ENCODE data around the gene THOC5.
"Not testable (repeated sequence)": the region's sequence is repeated elsewhere in the genome, so short reads cannot be mapped to it uniquely, and the experiment has no call there.

Gene THOC5

DNA sequence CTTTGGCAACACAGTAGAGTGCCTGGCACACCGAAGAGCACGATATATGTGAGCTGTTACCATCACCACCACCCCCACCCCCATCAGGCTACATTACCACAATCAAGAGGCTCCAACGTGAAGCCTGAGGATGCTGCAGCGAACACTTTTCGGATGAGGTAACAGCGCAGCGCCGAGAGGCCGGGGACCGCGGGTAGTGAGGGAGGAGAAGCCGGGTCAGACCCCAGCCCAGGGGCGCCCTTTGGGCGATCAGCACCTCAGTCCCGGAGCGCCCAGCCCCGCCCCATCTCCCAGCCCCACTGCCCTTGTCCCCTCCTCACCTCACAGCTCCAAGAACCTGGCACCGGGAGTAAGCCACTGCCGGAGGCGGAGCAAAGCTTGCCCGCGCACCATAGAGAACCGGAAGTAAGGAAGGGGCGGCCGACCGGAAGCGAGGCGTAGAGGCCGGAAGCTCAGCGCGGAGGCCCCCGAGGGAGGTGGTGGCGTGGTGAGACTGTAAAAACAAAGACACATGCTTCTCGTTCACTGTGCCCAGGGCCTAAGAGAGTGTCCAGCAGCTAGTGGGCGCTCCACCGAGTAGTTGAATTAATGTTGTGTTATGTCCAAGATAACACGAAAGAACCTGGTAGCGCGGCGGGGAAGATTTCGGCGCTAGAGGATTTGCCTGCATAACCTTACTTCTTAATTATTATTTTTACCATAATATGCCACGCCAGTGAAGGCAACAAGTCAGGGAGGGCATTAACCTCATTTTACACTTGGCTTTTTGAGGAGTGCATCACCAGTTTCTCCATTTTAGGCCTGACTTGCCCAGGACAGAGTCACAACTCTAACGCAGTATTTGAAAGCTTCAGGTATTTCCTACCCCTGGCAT lies at the start of gene THOC5:
THOC5 (minus strand) TSS at position 407 of the 874 bp plus-strand sequence. CDS start 4,610 bp downstream, outside the sequence.
- DNase-seq (ENCODE audit: low read depth in 2 of 2) = peak; percentile 84 to 87

DNA sequence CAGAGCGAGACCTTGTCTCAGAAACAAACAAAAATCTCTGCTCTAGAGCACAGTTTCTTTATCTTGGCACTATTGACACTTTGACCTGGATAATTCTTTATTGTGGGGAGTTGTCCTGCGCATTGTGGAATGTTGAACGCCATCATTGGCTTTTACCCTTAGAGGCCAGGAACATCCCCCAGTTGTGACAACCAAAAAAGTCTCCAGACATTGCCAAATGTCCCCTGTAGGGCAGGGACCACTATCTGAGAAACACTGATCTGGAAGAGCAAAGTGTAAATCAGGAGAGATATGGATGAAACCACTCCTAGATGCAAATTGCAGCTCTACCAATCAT lies 45.1 kb upstream of the THOC5 start:
- no peak for DNase-seq (ENCODE audit: low read depth in 2 of 2)

- DNase-seq (ENCODE audit: low read depth in 2 of 2) = not testable (repeated sequence)
These were observed 44.5 kb upstream of the THOC5 start for GRCh38 chr22:29597871-29598683.

GRCh38 chr22:29596408-29596807 lies 42.9 kb upstream of the THOC5 start:
- no peak for DNase-seq (ENCODE audit: low read depth in 2 of 2)

DNA sequence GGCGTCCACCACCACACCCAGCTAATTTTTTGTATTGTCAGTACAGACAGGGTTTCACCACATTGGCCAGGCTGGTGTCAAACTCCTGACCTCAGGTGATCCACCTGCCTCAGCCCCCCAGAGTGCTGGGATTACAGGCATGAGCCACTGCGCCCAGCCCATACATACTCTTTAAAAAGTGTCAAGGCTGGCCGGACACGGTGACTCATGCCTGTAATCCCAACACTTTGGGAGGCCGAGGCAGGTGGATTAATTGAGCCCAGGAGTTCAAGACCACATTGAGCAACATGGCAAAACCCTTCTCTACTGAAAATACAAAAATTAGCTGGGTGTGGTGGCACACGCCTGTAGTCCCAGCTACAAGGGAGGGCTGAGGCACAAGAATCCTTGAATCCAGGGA lies 40.9 kb upstream of the THOC5 start:
- not testable (repeated sequence) for DNase-seq (ENCODE audit: low read depth in 2 of 2)

GRCh38 chr22:29593923-29594322 lies 40.4 kb upstream of the THOC5 start:
- no peak for DNase-seq (ENCODE audit: low read depth in 2 of 2)

GRCh38 chr22:29587938-29588699 lies 34.6 kb upstream of the THOC5 start:
- no peak for DNase-seq (ENCODE audit: low read depth in 2 of 2)

GRCh38 chr22:29586193-29586705 lies 32.7 kb upstream of the THOC5 start:
- DNase-seq (ENCODE audit: low read depth in 2 of 2) = not testable (repeated sequence)

GRCh38 chr22:29584975-29585374 lies 31.4 kb upstream of the THOC5 start:
- no peak for DNase-seq (ENCODE audit: low read depth in 2 of 2)

GRCh38 chr22:29581799-29582198 lies 28.2 kb upstream of the THOC5 start:
- DNase-seq (ENCODE audit: low read depth in 2 of 2) = no peak

GRCh38 chr22:29580200-29580810 lies 26.7 kb upstream of the THOC5 start:
- DNase-seq (ENCODE audit: low read depth in 2 of 2) = no peak

- no peak for DNase-seq (ENCODE audit: low read depth in 2 of 2)
These were observed 25.1 kb upstream of the THOC5 start for GRCh38 chr22:29578462-29579200.

DNA sequence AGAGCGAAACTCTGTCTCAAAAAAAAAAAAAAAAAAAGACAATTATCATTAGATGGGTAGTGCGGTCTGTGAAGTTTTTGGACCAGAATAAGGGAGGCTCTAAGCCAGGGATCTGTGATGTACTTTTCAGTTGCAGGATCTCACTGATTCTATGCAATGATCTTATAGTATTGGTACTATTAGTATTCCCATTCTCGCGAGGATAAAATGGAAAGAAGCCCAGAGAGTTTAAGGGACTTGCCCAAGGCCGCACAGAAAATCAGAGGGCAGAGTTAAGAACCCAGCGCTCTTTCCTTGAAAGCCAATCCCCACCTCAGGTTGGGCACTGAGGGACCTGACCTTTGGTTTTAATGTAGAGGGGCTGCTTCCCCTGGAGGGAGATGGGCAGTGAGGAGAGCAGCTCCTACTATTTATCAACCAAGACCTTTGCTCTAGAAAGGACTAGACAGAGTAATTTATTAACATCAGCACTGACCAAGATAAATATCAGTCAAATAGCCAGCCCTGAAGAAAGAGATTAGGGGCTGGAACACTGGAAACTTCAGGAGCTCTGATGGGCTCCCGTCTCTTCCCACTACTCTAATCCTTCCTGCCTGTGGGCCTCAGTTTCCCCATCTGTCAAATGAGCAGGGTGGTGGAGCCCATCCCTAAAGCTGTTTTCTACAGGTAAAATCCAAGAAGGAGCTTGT lies 21.3 kb upstream of the THOC5 start:
- DNase-seq (ENCODE audit: low read depth in 2 of 2) = no peak

DNA sequence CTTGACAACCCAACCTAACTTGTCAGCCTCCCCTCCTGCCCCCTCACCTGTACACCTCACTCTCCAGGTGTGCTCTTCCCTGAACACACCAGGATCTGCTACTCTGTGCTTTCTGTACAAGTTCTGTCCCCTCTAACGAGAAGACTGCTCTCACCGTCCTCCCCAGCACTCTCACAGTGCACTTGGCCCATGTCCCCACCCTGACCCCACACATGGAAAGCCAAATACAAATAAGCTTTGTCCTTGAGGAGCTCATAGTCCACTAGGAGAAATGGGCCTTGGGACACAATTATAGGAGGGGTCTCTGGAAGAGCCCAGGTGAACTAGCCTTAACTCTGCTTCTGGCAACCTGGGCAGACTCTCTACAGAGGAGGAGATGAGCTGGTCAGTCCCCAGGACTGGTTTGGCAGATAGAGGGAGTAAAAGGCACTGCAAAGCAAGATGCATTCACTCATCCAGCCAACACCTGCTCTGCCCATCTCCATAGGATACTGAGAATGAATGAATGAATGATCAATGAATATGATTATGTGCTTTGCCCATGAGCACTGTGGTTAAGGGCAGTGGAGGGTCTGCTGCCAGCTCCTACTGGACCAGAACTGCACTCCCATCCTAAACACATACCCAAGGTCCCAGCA lies 17.5 kb upstream of the THOC5 start:
- no peak for DNase-seq (ENCODE audit: low read depth in 2 of 2)

- no peak for DNase-seq (ENCODE audit: low read depth in 2 of 2)
These were observed 16.9 kb upstream of the THOC5 start for GRCh38 chr22:29570456-29570855.

GRCh38 chr22:29569011-29569678 lies 15.6 kb upstream of the THOC5 start:
- DNase-seq (ENCODE audit: low read depth in 2 of 2) = no peak

- DNase-seq (ENCODE audit: low read depth in 2 of 2) = no peak
These were observed 13.8 kb upstream of the THOC5 start for GRCh38 chr22:29567338-29567737.

- DNase-seq (ENCODE audit: low read depth in 2 of 2) = not testable (repeated sequence)
These were observed 13.0 kb upstream of the THOC5 start for GRCh38 chr22:29566513-29566912.

All from stimulated activated CD8-positive, alpha-beta memory T cell treated with anti-CD3 and anti-CD28 coated beads, Interleukin-15, amount 100 ng/mL, for 48 hours (primary cell).